AG09309 (cell line): ENCODE measurements around the gene PCARE.

ENCODE experiments used
- DNase-seq: peaks from one replicate; pipeline ENCODE4 v3.0.0-alpha.2; 2010; ENCODE audit warnings: low read depth
- H3K4me3 ChIP-seq: 2 replicates; pipeline ENCODE4 v1.5.1; 2011; ENCODE audit warnings: mild to moderate bottlenecking, low read depth, low read length, moderate library complexity; ENCODE audit not compliant: control insufficient read depth
- CTCF ChIP-seq: IDR thresholded peaks from 2 replicates; pipeline ENCODE4 v1.5.1; 2011; ENCODE audit warnings: mild to moderate bottlenecking, low read depth, low read length, inconsistent platforms; ENCODE audit not compliant: insufficient read depth, control insufficient read depth; ENCODE audit errors: missing control alignments

PCARE gene

GRCh38 chr2:29035016-29035745 is 39.1 kb downstream of the PCARE start:
- no peak overlapping the region for H3K4me3 ChIP-seq
- no peak for TF ChIP-seq CTCF
- DNase-seq, result no peak

- no peak overlapping the region for H3K4me3 ChIP-seq
- no peak for TF ChIP-seq CTCF
- DNase-seq, result no peak
Observed at GRCh38 chr2:29033656-29034055, 40.7 kb downstream of the PCARE start.

GRCh38 chr2:29033172-29033571 is 41.2 kb downstream of the PCARE start:
- no peak for TF ChIP-seq CTCF
- H3K4me3 ChIP-seq, result no peak overlapping the region
- peak; percentile 10 for DNase-seq

- no peak overlapping the region for H3K4me3 ChIP-seq
- no peak for DNase-seq
- no peak for TF ChIP-seq CTCF
Observed at GRCh38 chr2:29032189-29032588, 42.1 kb downstream of the PCARE start.

GRCh38 chr2:29031046-29031445 is 43.3 kb downstream of the PCARE start:
- no peak for DNase-seq
- no peak for TF ChIP-seq CTCF
- H3K4me3 ChIP-seq, result no peak overlapping the region

- TF ChIP-seq CTCF, result no peak
- DNase-seq, result no peak
- H3K4me3 ChIP-seq, result no peak overlapping the region
Observed at GRCh38 chr2:29025711-29026110, 48.6 kb downstream of the PCARE start.

- no peak for DNase-seq
- H3K4me3 ChIP-seq, result no peak overlapping the region
- no peak for TF ChIP-seq CTCF
Observed at GRCh38 chr2:29024882-29025430, 49.4 kb downstream of the PCARE start.
